Measurements from ENCODE around the gene CRHR2. TPM values are rescaled to one million over a fixed set of nuclear protein-coding genes. Genes with fewer than 3 reads are reported as not detected.

The CRHR2 gene
- total RNA-seq, 1 experiment from 2014 or later, result not detected

DNA sequence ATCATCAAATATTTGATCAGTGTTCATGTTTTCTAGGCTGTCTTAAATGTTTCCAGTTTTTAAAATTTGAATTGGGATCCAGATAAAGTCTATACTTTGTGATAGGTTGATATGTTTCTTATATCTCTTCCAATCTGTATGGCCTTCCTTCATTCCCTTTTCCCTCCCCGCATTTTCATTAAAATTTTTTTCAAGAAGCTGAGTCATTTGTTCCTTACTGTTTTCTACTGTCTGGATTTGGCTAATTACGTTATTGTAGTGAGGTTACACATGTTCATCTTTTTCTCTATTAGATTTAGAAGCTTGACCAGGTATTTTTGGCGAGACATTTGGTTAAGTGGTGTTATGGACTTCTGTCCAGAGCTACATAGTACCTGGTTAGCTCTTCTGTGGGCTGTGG is 76.4 kb downstream of the CRHR2 start:
- no TSS peak for BruUV-seq (replicated peaks)
- H3K36me3 ChIP-seq (ENCODE audit: insufficient read depth, low read length, poor library complexity, severe bottlenecking), result peaks cover 96% of the 10 kb centered on the region

DNA sequence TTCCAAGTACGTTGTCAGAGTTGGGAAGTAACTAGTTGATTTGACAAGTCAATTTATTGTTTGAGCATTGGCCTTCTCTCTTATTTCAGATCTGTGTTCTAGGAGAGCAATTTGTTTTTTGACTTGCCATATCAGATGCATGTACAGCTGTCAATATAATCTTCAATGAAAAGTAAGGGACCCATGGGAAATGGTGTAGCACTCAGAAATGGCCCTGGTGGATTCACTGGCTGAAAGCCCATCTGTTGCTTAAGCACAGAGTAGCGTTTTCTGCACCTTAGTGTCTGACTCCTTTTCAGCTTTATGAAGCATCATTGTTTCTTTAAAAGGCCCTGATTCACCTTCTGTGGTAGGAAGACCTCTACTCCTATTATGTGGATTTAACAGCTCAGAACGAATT is 77.4 kb downstream of the CRHR2 start:
- Histone ChIP-seq H3K27ac (ENCODE audit: low read depth, low read length, poor library complexity, severe bottlenecking) (no peak overlapping the region), H3K4me1 (ENCODE audit: insufficient read depth, low read length, poor library complexity, severe bottlenecking) (no peaks in the 10 kb centered on the region), H3K27me3 (replicated peaks; ENCODE audit: insufficient read depth, low read depth, low read length, poor library complexity) (no peaks in the 10 kb centered on the region), H3K9me3 (ENCODE audit: low read depth, low read length, poor library complexity, severe bottlenecking) (no peaks in the 10 kb centered on the region), H3K4me3 (ENCODE audit: low read depth, low read length, poor library complexity, severe bottlenecking) (no peak overlapping the region), H3K36me3 (ENCODE audit: insufficient read depth, low read length, poor library complexity, severe bottlenecking) (peaks cover 96% of the 10 kb centered on the region)
- BruUV-seq (replicated peaks), result TSS peak; percentile 1
- ChIA-PET POLR2A (ENCODE audit: low non-redundant PET) (interaction anchor here (0.6 kb wide), 1 partner anchor 20 kb away, joined by 3 read pairs; no protein-coding TSS in a partner anchor), CTCF (no interaction called here)
- intact Hi-C loops (cut with micrococcal nuclease; ENCODE audit: unreplicated experiment), result no loop called here
- DNase-seq (ENCODE audit: low spot score), result no peak
- no peak for TF ChIP-seq EZH2 (IDR thresholded peaks at IDR 0.05; ENCODE audit: borderline replicate concordance, low read depth, low read length, poor library complexity, severe bottlenecking)
- TF ChIP-seq, protein P1, sequence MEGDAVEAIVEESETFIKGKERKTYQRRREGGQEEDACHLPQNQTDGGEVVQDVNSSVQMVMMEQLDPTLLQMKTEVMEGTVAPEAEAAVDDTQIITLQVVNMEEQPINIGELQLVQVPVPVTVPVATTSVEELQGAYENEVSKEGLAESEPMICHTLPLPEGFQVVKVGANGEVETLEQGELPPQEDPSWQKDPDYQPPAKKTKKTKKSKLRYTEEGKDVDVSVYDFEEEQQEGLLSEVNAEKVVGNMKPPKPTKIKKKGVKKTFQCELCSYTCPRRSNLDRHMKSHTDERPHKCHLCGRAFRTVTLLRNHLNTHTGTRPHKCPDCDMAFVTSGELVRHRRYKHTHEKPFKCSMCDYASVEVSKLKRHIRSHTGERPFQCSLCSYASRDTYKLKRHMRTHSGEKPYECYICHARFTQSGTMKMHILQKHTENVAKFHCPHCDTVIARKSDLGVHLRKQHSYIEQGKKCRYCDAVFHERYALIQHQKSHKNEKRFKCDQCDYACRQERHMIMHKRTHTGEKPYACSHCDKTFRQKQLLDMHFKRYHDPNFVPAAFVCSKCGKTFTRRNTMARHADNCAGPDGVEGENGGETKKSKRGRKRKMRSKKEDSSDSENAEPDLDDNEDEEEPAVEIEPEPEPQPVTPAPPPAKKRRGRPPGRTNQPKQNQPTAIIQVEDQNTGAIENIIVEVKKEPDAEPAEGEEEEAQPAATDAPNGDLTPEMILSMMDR (conservative IDR thresholded peaks at IDR 0.05; ENCODE audit: low read depth, low read length), result no peak

More for the DNA sequence above, 76.4 kb downstream of the CRHR2 start:
- Histone ChIP-seq H3K9me3 (ENCODE audit: low read depth, low read length, poor library complexity, severe bottlenecking) (no peaks in the 10 kb centered on the region), H3K4me3 (ENCODE audit: low read depth, low read length, poor library complexity, severe bottlenecking) (no peak overlapping the region), H3K27ac (ENCODE audit: low read depth, low read length, poor library complexity, severe bottlenecking) (no peak overlapping the region), H3K4me1 (ENCODE audit: insufficient read depth, low read length, poor library complexity, severe bottlenecking) (no peaks in the 10 kb centered on the region), H3K27me3 (replicated peaks; ENCODE audit: insufficient read depth, low read depth, low read length, poor library complexity) (no peaks in the 10 kb centered on the region)
- intact Hi-C loops (cut with micrococcal nuclease; ENCODE audit: unreplicated experiment), result no loop called here
- ChIA-PET POLR2A (ENCODE audit: low non-redundant PET) (no interaction called here), CTCF (interaction anchor here (0.6 kb wide), 1 partner anchor 8 kb away, joined by 7 read pairs; no protein-coding TSS in a partner anchor)
- no peak for DNase-seq (ENCODE audit: low spot score)
- TF ChIP-seq, protein P1 (conservative IDR thresholded peaks at IDR 0.05; ENCODE audit: low read depth, low read length), result no peak
- TF ChIP-seq EZH2 (IDR thresholded peaks at IDR 0.05; ENCODE audit: borderline replicate concordance, low read depth, low read length, poor library complexity, severe bottlenecking), result no peak

Other genes with a start within 250 kb of the CRHR2 start
- 2.0 and 2.3 TPM in 2 replicates for gene NOD1, start 203.7 kb downstream of the CRHR2 start, total RNA-seq (2021)
- gene GGCT, start 177.6 kb downstream of the CRHR2 start, total RNA-seq (2021), result 63.5 and 66.0 TPM in 2 replicates
- 294 and 337 TPM in 2 replicates for gene GARS1, start 87.6 kb downstream of the CRHR2 start, total RNA-seq (2021)
- 0.11 and 0.17 TPM in 2 replicates for gene INMT, start 69.7 kb upstream of the CRHR2 start, total RNA-seq (2021)
- gene MINDY4, start 89.0 kb upstream of the CRHR2 start, total RNA-seq (2021), result 3.8 and 4.0 TPM in 2 replicates
- gene AQP1, start 229.4 kb upstream of the CRHR2 start, total RNA-seq (2021), result 0.37 and 0.49 TPM in 2 replicates

All from A673 (cell line).